Measurements from ENCODE around the gene ITGA5. TPM values are rescaled to one million over a fixed set of nuclear protein-coding genes. Genes with fewer than 3 reads are reported as not detected.

Gene ITGA5
- total and polyA plus RNA-seq, 2 experiments from 2014 or later: 402 to 496 TPM

DNA sequence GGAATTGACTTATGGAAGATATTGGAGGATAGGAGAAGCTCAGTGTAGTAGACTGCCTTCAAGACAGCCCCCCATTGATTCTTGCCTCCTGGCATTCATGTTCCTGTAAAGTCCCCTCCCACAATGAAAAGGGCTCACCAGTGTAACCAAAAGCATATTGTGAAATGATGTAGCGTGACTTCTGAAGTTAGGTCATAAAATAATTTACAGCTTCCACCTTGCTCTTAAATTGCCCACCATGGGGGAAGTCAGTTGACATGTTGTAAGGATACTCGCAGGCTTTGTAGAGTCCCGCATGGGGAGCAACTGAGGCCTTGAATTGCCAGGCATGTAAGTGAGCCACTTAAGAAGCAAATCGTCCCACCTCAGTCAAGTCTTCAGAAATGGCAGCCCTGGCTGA is 29.3 kb upstream of the ITGA5 start:
- 68 to 71% methylated on average over 4 of the region's 4 CpGs for WGBS, 2 experiments (ENCODE audit: low coverage in 1 of 2, low lambda C conversion rate in 2 of 2, missing lambda C conversion rate in 2 of 2)
- H3F3A ChIP-seq (ENCODE audit: insufficient read depth): no peaks in the 10 kb centered on the region
- H4K20me1 ChIP-seq (ENCODE audit: insufficient read depth): no peaks in the 10 kb centered on the region
- H3K4me3 ChIP-seq: no peak overlapping the region
- H3K9ac ChIP-seq: no peak overlapping the region
- no peaks in the 10 kb centered on the region for H3K4me1 ChIP-seq (ENCODE audit: insufficient read depth)
- H3K79me2 ChIP-seq (ENCODE audit: insufficient read depth): no peaks in the 10 kb centered on the region
- H3K27me3 ChIP-seq (replicated peaks; ENCODE audit: insufficient read depth): no peaks in the 10 kb centered on the region
- no peaks in the 10 kb centered on the region for H3K36me3 ChIP-seq (ENCODE audit: low read depth)
- in situ Hi-C loops (cut with MboI): no loop called here
- H3K27ac ChIP-seq: no peak overlapping the region
- no peaks in the 10 kb centered on the region for H3K9me3 ChIP-seq (ENCODE audit: low read depth)
- DNase-seq: no peak
- H3K9me2 ChIP-seq (ENCODE audit: insufficient read depth): no peaks in the 10 kb centered on the region
- TF ChIP-seq EZH2 (IDR thresholded peaks at IDR 0.05; ENCODE audit: insufficient read depth, poor library complexity, severe bottlenecking) (no peak), EZH2phosphoT487 (IDR thresholded peaks at IDR 0.05; ENCODE audit: insufficient read depth, low read depth) (no peak)
- H3K4me2 ChIP-seq (ENCODE audit: unreplicated experiment): no peak overlapping the region
- H2AFZ ChIP-seq: no peak overlapping the region

DNA sequence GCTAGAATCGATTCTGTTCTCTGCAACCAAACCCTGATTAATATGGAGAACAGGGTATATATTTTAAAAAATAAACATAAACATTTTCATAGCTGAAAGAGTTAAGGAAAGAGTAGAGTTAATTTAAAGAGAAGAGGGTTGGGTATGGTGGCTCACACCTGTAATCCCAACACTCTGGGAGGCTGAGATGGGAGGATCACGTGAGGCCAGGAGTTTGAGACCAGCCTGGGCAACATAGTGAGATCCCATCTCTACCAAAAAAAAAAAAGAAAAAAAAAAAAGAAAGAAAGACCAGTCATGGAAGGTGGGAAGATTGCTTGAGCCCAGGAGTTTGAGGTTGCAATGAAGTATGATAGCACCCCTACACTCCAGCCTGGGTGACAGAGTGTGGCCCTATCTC is 28.9 kb upstream of the ITGA5 start:
- H3K36me3 ChIP-seq (ENCODE audit: low read depth): no peaks in the 10 kb centered on the region
- no peak overlapping the region for H3K4me2 ChIP-seq (ENCODE audit: unreplicated experiment)
- no peak overlapping the region for H3K27ac ChIP-seq
- H3F3A ChIP-seq (ENCODE audit: insufficient read depth): no peaks in the 10 kb centered on the region
- no peaks in the 10 kb centered on the region for H3K4me1 ChIP-seq (ENCODE audit: insufficient read depth)
- in situ Hi-C loops (cut with MboI): no loop called here
- H4K20me1 ChIP-seq (ENCODE audit: insufficient read depth): no peaks in the 10 kb centered on the region
- no peaks in the 10 kb centered on the region for H3K27me3 ChIP-seq (replicated peaks; ENCODE audit: insufficient read depth)
- no peak for DNase-seq
- no peaks in the 10 kb centered on the region for H3K9me2 ChIP-seq (ENCODE audit: insufficient read depth)
- TF ChIP-seq EZH2phosphoT487 (IDR thresholded peaks at IDR 0.05; ENCODE audit: insufficient read depth, low read depth) (no peak), EZH2 (IDR thresholded peaks at IDR 0.05; ENCODE audit: insufficient read depth, poor library complexity, severe bottlenecking) (no peak)
- H3K9ac ChIP-seq: no peak overlapping the region
- H2AFZ ChIP-seq: no peak overlapping the region
- H3K4me3 ChIP-seq: no peak overlapping the region
- no peaks in the 10 kb centered on the region for H3K79me2 ChIP-seq (ENCODE audit: insufficient read depth)
- 66 to 77% methylated on average over 2 of the region's 2 CpGs for WGBS, 2 experiments (ENCODE audit: low coverage in 1 of 2, low lambda C conversion rate in 2 of 2, missing lambda C conversion rate in 2 of 2)
- H3K9me3 ChIP-seq (ENCODE audit: low read depth): no peaks in the 10 kb centered on the region

DNA sequence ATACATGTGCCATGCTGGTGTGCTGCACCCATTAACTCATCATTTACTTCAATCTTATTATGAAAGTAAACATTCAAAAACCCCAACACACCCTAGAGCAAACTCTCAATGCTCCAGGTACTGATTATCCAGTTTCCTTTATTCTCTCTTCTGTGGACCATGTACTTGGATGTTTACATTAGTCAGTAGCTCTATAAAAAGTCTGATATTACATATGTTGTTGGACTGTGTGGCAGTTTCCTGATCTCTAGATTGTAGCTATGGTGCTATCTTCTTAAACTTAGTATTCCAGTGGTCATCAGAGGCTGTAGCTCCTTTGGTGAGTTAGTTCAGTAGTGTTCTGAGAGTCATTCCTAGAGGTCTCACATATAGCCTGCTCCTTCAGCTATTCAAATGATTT is 25.1 kb upstream of the ITGA5 start:
- Histone ChIP-seq H3F3A (ENCODE audit: insufficient read depth) (no peaks in the 10 kb centered on the region), H3K4me2 (ENCODE audit: unreplicated experiment) (no peak overlapping the region), H3K79me2 (ENCODE audit: insufficient read depth) (no peaks in the 10 kb centered on the region), H3K9ac (no peak overlapping the region), H3K9me2 (ENCODE audit: insufficient read depth) (no peaks in the 10 kb centered on the region), H3K36me3 (ENCODE audit: low read depth) (no peaks in the 10 kb centered on the region), H2AFZ (no peak overlapping the region), H4K20me1 (ENCODE audit: insufficient read depth) (no peaks in the 10 kb centered on the region), H3K4me1 (ENCODE audit: insufficient read depth) (peaks cover 3% of the 10 kb centered on the region; the same call in 1 of the 2 replicates), H3K9me3 (ENCODE audit: low read depth) (no peaks in the 10 kb centered on the region), H3K4me3 (no peak overlapping the region), H3K27ac (no peak overlapping the region), H3K27me3 (replicated peaks; ENCODE audit: insufficient read depth) (no peaks in the 10 kb centered on the region)
- DNase-seq: no peak
- in situ Hi-C loops (cut with MboI): no loop called here
- no peak for TF ChIP-seq EZH2phosphoT487 (IDR thresholded peaks at IDR 0.05; ENCODE audit: insufficient read depth, low read depth)
- TF ChIP-seq EZH2 (IDR thresholded peaks at IDR 0.05; ENCODE audit: insufficient read depth, poor library complexity, severe bottlenecking): no peak

DNA sequence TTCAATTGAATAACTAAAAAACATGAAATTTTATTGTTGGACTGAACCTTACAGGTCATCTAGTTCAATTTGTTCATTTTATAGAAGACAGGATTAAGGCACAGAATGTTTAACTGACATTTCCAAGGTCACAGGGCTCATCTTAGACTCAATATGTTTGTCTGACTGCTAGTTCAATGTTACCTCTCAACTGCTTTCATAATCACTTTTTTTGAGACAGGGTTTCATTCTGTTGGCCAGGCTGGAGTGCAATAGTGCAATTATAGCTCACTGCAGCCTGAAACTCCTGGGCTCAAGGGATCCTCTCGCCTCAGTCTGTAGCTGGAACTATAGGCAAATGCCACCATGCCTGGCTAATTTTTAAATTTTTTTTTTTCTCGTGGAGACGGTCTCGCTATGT is 24.4 kb upstream of the ITGA5 start:
- Histone ChIP-seq H3K27me3 (replicated peaks; ENCODE audit: insufficient read depth) (no peaks in the 10 kb centered on the region), H3F3A (ENCODE audit: insufficient read depth) (no peaks in the 10 kb centered on the region), H4K20me1 (ENCODE audit: insufficient read depth) (no peaks in the 10 kb centered on the region), H3K79me2 (ENCODE audit: insufficient read depth) (no peaks in the 10 kb centered on the region), H3K9ac (no peak overlapping the region), H3K4me3 (no peak overlapping the region), H3K9me3 (ENCODE audit: low read depth) (no peaks in the 10 kb centered on the region), H3K9me2 (ENCODE audit: insufficient read depth) (no peaks in the 10 kb centered on the region), H3K27ac (no peak overlapping the region), H3K36me3 (ENCODE audit: low read depth) (no peaks in the 10 kb centered on the region), H2AFZ (no peak overlapping the region), H3K4me2 (ENCODE audit: unreplicated experiment) (no peak overlapping the region), H3K4me1 (ENCODE audit: insufficient read depth) (peaks cover 6% of the 10 kb centered on the region; the same call in 1 of the 2 replicates)
- WGBS, 2 experiments (ENCODE audit: low coverage in 1 of 2, low lambda C conversion rate in 2 of 2, missing lambda C conversion rate in 2 of 2): 70 to 74% methylated on average over 4 of the region's 4 CpGs
- no peak for DNase-seq
- in situ Hi-C loops (cut with MboI): no loop called here
- no peak for TF ChIP-seq EZH2phosphoT487 (IDR thresholded peaks at IDR 0.05; ENCODE audit: insufficient read depth, low read depth)
- no peak for TF ChIP-seq EZH2 (IDR thresholded peaks at IDR 0.05; ENCODE audit: insufficient read depth, poor library complexity, severe bottlenecking)

DNA sequence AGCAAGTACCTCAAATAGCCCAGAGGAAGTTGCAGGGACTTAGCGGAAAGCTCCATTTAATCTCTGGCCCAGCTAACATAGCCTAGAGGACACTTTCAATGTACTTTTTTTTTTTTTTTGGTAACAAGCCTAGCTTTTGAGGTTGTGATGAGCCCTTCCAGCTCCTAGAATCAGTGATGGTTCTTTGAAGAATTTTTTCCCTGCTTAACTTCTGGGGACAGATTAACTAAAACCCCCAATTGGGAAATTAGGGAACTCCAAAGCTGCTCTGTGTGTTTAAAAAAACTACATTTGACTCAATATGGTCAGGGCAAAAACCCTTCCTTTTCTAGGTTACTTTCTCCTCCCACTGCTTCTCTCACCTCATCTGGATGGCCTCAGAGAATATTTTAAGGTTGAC is 23.9 kb upstream of the ITGA5 start:
- Histone ChIP-seq H3K27me3 (replicated peaks; ENCODE audit: insufficient read depth) (no peaks in the 10 kb centered on the region), H3K9me3 (ENCODE audit: low read depth) (no peaks in the 10 kb centered on the region), H3K79me2 (ENCODE audit: insufficient read depth) (no peaks in the 10 kb centered on the region), H3K36me3 (ENCODE audit: low read depth) (no peaks in the 10 kb centered on the region), H3K4me1 (ENCODE audit: insufficient read depth) (peaks cover 6% of the 10 kb centered on the region; the same call in 1 of the 2 replicates), H3F3A (ENCODE audit: insufficient read depth) (no peaks in the 10 kb centered on the region), H3K4me3 (no peak overlapping the region), H3K9me2 (ENCODE audit: insufficient read depth) (no peaks in the 10 kb centered on the region), H3K9ac (no peak overlapping the region), H2AFZ (no peak overlapping the region), H3K27ac (no peak overlapping the region), H3K4me2 (ENCODE audit: unreplicated experiment) (no peak overlapping the region), H4K20me1 (ENCODE audit: insufficient read depth) (no peaks in the 10 kb centered on the region)
- in situ Hi-C loops (cut with MboI): no loop called here
- no peak for DNase-seq
- no peak for TF ChIP-seq EZH2phosphoT487 (IDR thresholded peaks at IDR 0.05; ENCODE audit: insufficient read depth, low read depth)
- no peak for TF ChIP-seq EZH2 (IDR thresholded peaks at IDR 0.05; ENCODE audit: insufficient read depth, poor library complexity, severe bottlenecking)
- WGBS, 2 experiments (ENCODE audit: low coverage in 1 of 2, low lambda C conversion rate in 2 of 2, missing lambda C conversion rate in 2 of 2): 100% methylated on average over 1 of the region's 1 CpG
